IMR-90 (cell line): Measurements from ENCODE around the gene ABCG4. TPM values are rescaled to one million over a fixed set of nuclear protein-coding genes. Genes with fewer than 3 reads are reported as not detected.

Source experiments
- ATAC-seq: fragments of 200-7000 bp; cut with Tn5 transposase; 2 replicates; pipeline ENCODE4 v1.9.1; 2020; ENCODE audit warnings: low read depth, mild to moderate bottlenecking, moderate library complexity
- BruUV-seq: library from RNA; stranded (reverse); fragments of 400-500 nt; replicated peaks from 2 replicates; lab custom pipeline; 2021; lab: Mats Ljungman, UMichigan
- CTCF ChIA-PET: fragments of 300-600 bp; formaldehyde crosslinking; extraction: SDS; loops from one replicate; lab custom pipeline; 2021; ENCODE audit warnings: antibody characterized with exemption; lab: Yijun Ruan, JAX
- POLR2A ChIA-PET: fragments of 300-600 bp; sonication (Branson Sonifier 250); formaldehyde crosslinking; loops from one replicate; lab custom pipeline; 2022; ENCODE audit warnings: antibody characterized with exemption; ENCODE audit not compliant: unreplicated experiment; lab: Charles Lee
- DNase-seq: peaks from one replicate; pipeline ENCODE4 v3.0.0; 2013
- H2AFZ ChIP-seq: replicated peaks from 2 replicates; pipeline ENCODE3; 2013; ENCODE audit warnings: low read length, mild to moderate bottlenecking; ENCODE audit not compliant: poor library complexity
- H2AK5ac ChIP-seq: 2 replicates; pipeline ENCODE4 v1.6.1; 2013; ENCODE audit warnings: low read depth, low read length, inconsistent platforms
- H2AK9ac ChIP-seq: replicated peaks from 2 replicates; pipeline ENCODE3; 2013; ENCODE audit warnings: mild to moderate bottlenecking, low read depth, low read length, moderate library complexity; ENCODE audit not compliant: poor library complexity
- H2BK120ac ChIP-seq: 2 replicates; pipeline ENCODE4 v1.6.1; 2013; ENCODE audit warnings: low read depth, low read length, inconsistent platforms
- H2BK15ac ChIP-seq: 3 replicates; pipeline ENCODE4 v1.6.1; 2013; ENCODE audit warnings: low read depth, low read length, inconsistent platforms
- H2BK20ac ChIP-seq: 2 replicates; pipeline ENCODE4 v1.6.1; 2013; ENCODE audit warnings: low read depth, mild to moderate bottlenecking, inconsistent platforms, low read length, moderate library complexity
- H2BK5ac ChIP-seq: 2 replicates; pipeline ENCODE4 v1.6.1; 2013; ENCODE audit warnings: mild to moderate bottlenecking, low read depth, low read length, inconsistent platforms; ENCODE audit not compliant: poor library complexity, severe bottlenecking
- H3K14ac ChIP-seq: replicated peaks from 2 replicates; pipeline ENCODE4 v1.6.1; 2013; ENCODE audit warnings: low read depth, low read length, inconsistent platforms
- H3K18ac ChIP-seq: 2 replicates; pipeline ENCODE4 v1.6.1; 2013; ENCODE audit warnings: low read depth, low read length, control low read depth
- H3K23ac ChIP-seq: 2 replicates; pipeline ENCODE4 v1.6.1; 2013; ENCODE audit warnings: low read depth, low read length, inconsistent platforms
- H3K27ac ChIP-seq: 2 replicates; pipeline ENCODE4 v1.5.1; 2013; ENCODE audit warnings: mild to moderate bottlenecking, control low read depth, low read length; ENCODE audit not compliant: insufficient read depth
- H3K27me3 ChIP-seq: 2 replicates; pipeline ENCODE4 v1.6.1; 2013; ENCODE audit warnings: low read length; ENCODE audit not compliant: control insufficient read depth, insufficient read depth
- H3K36me3 ChIP-seq: 2 replicates; pipeline ENCODE4 v1.6.1; 2013; ENCODE audit warnings: low read length, mixed read lengths; ENCODE audit not compliant: control insufficient read depth, insufficient read depth
- H3K4ac ChIP-seq: 2 replicates; pipeline ENCODE4 v1.6.1; 2013; ENCODE audit warnings: low read depth, low read length, inconsistent platforms
- H3K4me1 ChIP-seq: 2 replicates; pipeline ENCODE4 v1.6.1; 2013; ENCODE audit warnings: low read length, mixed read lengths; ENCODE audit not compliant: control insufficient read depth, insufficient read depth
- H3K4me2 ChIP-seq: 2 replicates; pipeline ENCODE4 v1.6.1; 2013; ENCODE audit warnings: low read depth, mild to moderate bottlenecking, control low read depth, low read length, moderate library complexity
- H3K4me3 ChIP-seq: 2 replicates; pipeline ENCODE4 v1.5.1; 2013; ENCODE audit warnings: low read depth, mild to moderate bottlenecking, control low read depth, low read length, moderate library complexity; ENCODE audit not compliant: insufficient read depth
- H3K56ac ChIP-seq: 2 replicates; pipeline ENCODE4 v1.6.1; 2013; ENCODE audit warnings: low read length, inconsistent platforms; ENCODE audit not compliant: insufficient read depth; ENCODE audit errors: extremely low read depth
- H3K79me1 ChIP-seq, 2 experiments: 2 replicates each; pipeline ENCODE4 v1.6.1; 2013; ENCODE audit warnings: low read length in 2 of 2, inconsistent platforms in 1 of 2, low read depth in 1 of 2
- H3K9ac ChIP-seq: 2 replicates; pipeline ENCODE4 v1.6.1; 2013; ENCODE audit warnings: low read depth, low read length, control low read depth
- H3K9me1 ChIP-seq: 2 replicates; pipeline ENCODE4 v1.6.1; 2013; ENCODE audit warnings: low read length, inconsistent platforms; ENCODE audit not compliant: insufficient read depth
- H3K9me3 ChIP-seq: 2 replicates; pipeline ENCODE4 v1.6.1; 2013; ENCODE audit warnings: low read length; ENCODE audit not compliant: control insufficient read depth, insufficient read depth
- H4K20me1 ChIP-seq: 2 replicates; pipeline ENCODE4 v1.6.1; 2013; ENCODE audit warnings: low read length, inconsistent platforms; ENCODE audit not compliant: insufficient read depth
- H4K5ac ChIP-seq: 2 replicates; pipeline ENCODE4 v1.6.1; 2013; ENCODE audit warnings: mild to moderate bottlenecking, low read depth, low read length, control low read depth
- H4K8ac ChIP-seq, 2 experiments: 2 replicates each; pipeline ENCODE4 v1.6.1; 2013; ENCODE audit warnings: low read depth in 2 of 2, low read length in 2 of 2, control low read depth in 1 of 2, inconsistent platforms in 1 of 2
- H4K91ac ChIP-seq: 2 replicates; pipeline ENCODE4 v1.6.1; 2013; ENCODE audit warnings: low read depth, low read length, inconsistent platforms; ENCODE audit not compliant: insufficient read depth
- BHLHE40 ChIP-seq: fragments of 150-350 bp; IDR thresholded peaks from 2 replicates; pipeline ENCODE4 v1.6.1; 2016; ENCODE audit warnings: mild to moderate bottlenecking, low read depth, low read length
- CEBPB ChIP-seq: IDR thresholded peaks from 2 replicates; pipeline ENCODE4 v1.6.1; 2012; ENCODE audit warnings: low read depth, low read length, improper control_type of control experiment
- CTCF ChIP-seq: conservative IDR thresholded peaks from 2 replicates; pipeline ENCODE4 v1.5.1; 2012; ENCODE audit warnings: mild to moderate bottlenecking, low read depth, low read length, improper control_type of control experiment
- FOS ChIP-seq: fragments of 150-350 bp; IDR thresholded peaks from 2 replicates; pipeline ENCODE4 v1.6.1; 2016; ENCODE audit warnings: low read depth, low read length
- MAFK ChIP-seq: IDR thresholded peaks from 2 replicates; pipeline ENCODE4 v1.6.1; 2012; ENCODE audit warnings: low read depth, low read length, improper control_type of control experiment
- RAD21 ChIP-seq: IDR thresholded peaks from 2 replicates; pipeline ENCODE4 v1.6.1; 2012; ENCODE audit warnings: low read length, improper control_type of control experiment
- SMC3 ChIP-seq: fragments of 150-350 bp; IDR thresholded peaks from 2 replicates; pipeline ENCODE4 v1.6.1; 2016; ENCODE audit warnings: low read depth, mild to moderate bottlenecking, antibody characterized with exemption, low read length, moderate library complexity
- USF2 ChIP-seq: fragments of 150-350 bp; IDR thresholded peaks from 2 replicates; pipeline ENCODE4 v1.6.1; 2017; ENCODE audit warnings: mild to moderate bottlenecking, antibody characterized with exemption, low read length, low read depth
- WGBS, 2 experiments: methylation state at CpG; one replicate each; pipeline versions ENCODE4 v1.1.5 to v1.1.7; 2013; ENCODE audit warnings: missing lambda C conversion rate in 2 of 2; ENCODE audit not compliant: insufficient read length in 1 of 2; ENCODE audit errors: extremely low coverage in 2 of 2; 5-methylcytosine and 5-hydroxymethylcytosine counted together
- dilution Hi-C: fragments of 300-500 bp; cut with HindIII; formaldehyde crosslinking; loops from one replicate; pipeline ENCODE4 v1.14.3; 2018; ENCODE audit warnings: low sequenced_read_pairs; ENCODE audit not compliant: unreplicated experiment
- in situ Hi-C: fragments of 300-500 bp; cut with MboI; formaldehyde crosslinking; loops from 3 replicates; pipeline ENCODE4 v1.14.3; 2019; ENCODE audit warnings: low sequenced_read_pairs, inconsistent platforms, mixed read lengths
- intact Hi-C: fragments of 100-400 bp; cut with micrococcal nuclease; formaldehyde crosslinking; loops from 2 replicates; pipeline ENCODE4 v1.10.0; 2022
- polyA plus RNA-seq, 3 experiments: library from polyadenylated mRNA; depleted of rRNA; stranded (reverse); fragments of >200 nt; gene quantifications; 2 replicates each; pipeline ENCODE4 v1.2.3, GENCODE V29; 2012; ENCODE audit warnings: low replicate concordance in 1 of 3
- total RNA-seq: library from RNA; depleted of rRNA; stranded (reverse); fragments of >200 nt; gene quantifications from 2 replicates; pipeline ENCODE4 v1.2.3, GENCODE V29; 2012

Gene ABCG4
- total and polyA plus RNA-seq, 2 of the 4 experiments (the other 2 are of a cell fraction): under 0.01 to 0.26 TPM

GRCh38 chr11:119175493-119176077, 26.7 kb downstream of the ABCG4 start:
- Histone ChIP-seq H3K4ac (0 out of 2 replicates have a peak overlapping the region, but pooled peaks have one; percentile 17), H3K4me1 (peaks cover 5% of the 10 kb centered on the region), H3K36me3 (peaks cover 6% of the 10 kb centered on the region; the same call in 1 of the 2 replicates), H3K23ac (no peak overlapping the region), H3K9me1 (peaks cover 16% of the 10 kb centered on the region), H4K91ac (no peak overlapping the region), H2BK5ac (no peak overlapping the region), H2BK15ac (no peak overlapping the region), H2AK5ac (0 out of 2 replicates have a peak overlapping the region, but pooled peaks have one; percentile 22), H3K14ac (no peak overlapping the region), H4K20me1 (no peaks in the 10 kb centered on the region), H2AK9ac (no peak overlapping the region), H2BK20ac (no peak overlapping the region), H4K5ac (no peak overlapping the region), H4K8ac (no peak overlapping the region), H3K79me1 (no peaks in the 10 kb centered on the region), H2BK120ac (0 out of 2 replicates have a peak overlapping the region, but pooled peaks have one; percentile 38), H2AFZ (no peak overlapping the region), H3K4me3 (no peak overlapping the region), H3K27me3 (no peaks in the 10 kb centered on the region), H3K4me2 (no peak overlapping the region), H3K56ac (no peak overlapping the region), H3K27ac (no peak overlapping the region), H3K9me3 (no peaks in the 10 kb centered on the region), H3K18ac (no peak overlapping the region), H3K9ac (no peak overlapping the region)
- WGBS, 2 experiments: no CpG with 5 or more reads among the region's 6 CpGs
- intact Hi-C loops: no loop called here
- ATAC-seq: peak; percentile 80
- TF ChIP-seq SMC3 (no peak), MAFK (no peak), RAD21 (no peak), CEBPB (no peak), BHLHE40 (peak; percentile 46; the same call in 1 of the 2 replicates), CTCF (no peak), FOS (peak; percentile 95), USF2 (no peak)
- in situ Hi-C loops: no loop called here
- ChIA-PET POLR2A (no interaction called here), CTCF (no interaction called here)
- dilution Hi-C loops: no loop called here
- no TSS peak for BruUV-seq
- peak; percentile 58 for DNase-seq
